ENCODE data around the gene LTF.
"Not testable (repeated sequence)": the region's sequence is repeated elsewhere in the genome, so short reads cannot be mapped to it uniquely, and the experiment has no call there.

Gene LTF

GRCh38 chr3:46464326-46465195 lies at the start of gene LTF:
LTF (minus strand) TSS chr3:46464905; CDS start chr3:46464867, 38 bp downstream.
- DNase-seq: no peak

DNA sequence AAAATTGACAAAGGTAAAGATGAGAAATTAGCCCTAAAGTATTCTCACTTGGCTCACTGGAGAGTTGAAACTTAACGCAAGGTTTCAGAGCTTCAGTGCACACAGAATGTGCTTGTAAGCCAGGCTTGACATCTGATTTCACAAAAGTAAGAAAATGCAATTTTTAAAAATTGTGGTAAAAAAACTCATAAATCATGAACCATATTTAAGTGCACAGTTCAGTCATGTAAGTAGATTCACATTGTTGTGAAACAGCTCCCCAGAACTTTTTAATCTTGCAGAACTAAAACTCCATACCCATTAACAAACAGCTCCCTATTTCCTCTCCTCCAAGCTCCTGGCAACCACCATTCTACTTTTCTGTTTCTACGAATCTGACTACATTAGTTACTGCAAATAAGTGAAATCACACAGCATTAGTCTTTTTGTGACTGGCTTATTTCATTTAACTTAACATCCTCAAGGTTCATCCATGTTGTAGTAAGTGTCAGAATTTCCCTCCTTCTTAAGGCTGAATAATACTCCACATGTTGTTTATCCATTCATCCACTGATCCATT lies 47.6 kb upstream of the LTF start:
- no peak for DNase-seq

- DNase-seq: no peak
These were observed 45.0 kb upstream of the LTF start for GRCh38 chr3:46509661-46510187.

DNA sequence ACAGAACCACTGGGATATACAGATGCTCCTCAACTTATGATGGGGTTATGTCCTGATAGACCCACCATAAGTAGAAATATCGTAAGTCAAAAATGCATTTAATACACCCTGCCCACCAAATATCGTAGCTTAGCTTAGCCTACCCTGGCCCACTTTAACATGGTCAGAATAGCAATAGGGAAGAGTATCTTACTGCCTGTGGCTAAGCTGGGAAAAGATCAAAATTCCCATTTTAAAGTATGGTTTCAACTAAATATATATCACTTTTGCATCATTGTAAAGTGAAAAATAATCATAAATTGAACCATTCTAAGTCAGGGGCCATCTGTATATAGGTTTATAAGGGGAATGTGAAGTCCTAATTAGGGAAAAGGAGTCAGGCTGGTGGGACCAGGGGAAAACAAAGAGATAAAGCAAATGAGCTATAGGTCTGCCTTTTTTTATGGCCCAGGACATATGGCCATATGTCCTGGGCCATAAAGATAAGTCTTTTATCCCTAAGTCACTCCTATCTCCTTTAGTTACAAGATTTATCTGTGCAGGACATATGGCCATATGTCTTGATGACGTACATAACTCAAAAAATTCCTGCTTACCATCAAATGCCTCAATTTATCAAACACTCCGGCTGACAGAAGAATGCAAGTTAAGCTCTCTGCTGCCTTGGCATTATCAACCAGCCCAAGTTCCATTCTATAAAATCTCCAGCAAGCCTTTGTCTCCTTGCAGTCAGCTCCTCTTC lies 44.3 kb upstream of the LTF start:
- DNase-seq: no peak

DNA sequence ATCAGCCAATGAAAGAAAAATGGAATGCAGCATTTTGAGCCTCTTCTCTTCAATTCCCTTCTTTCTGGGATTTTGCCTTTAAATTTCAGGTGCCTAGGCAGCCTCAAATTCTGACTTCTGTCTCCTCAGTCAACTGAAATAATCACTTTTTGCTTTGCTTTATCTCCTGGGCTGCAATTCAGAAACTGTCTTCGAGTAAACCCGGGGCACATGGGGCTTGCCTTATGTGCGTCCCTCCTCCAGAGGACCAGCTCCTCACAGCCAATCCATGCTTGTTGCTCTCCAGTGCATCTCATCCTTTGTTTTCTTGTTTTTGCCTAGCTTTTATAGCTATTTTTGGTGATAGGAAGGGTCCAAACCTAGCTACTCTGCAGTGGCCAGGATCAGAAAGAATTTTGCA lies 41.8 kb upstream of the LTF start:
- DNase-seq: no peak

GRCh38 chr3:46505953-46506352 lies 41.2 kb upstream of the LTF start:
- no peak for DNase-seq

DNA sequence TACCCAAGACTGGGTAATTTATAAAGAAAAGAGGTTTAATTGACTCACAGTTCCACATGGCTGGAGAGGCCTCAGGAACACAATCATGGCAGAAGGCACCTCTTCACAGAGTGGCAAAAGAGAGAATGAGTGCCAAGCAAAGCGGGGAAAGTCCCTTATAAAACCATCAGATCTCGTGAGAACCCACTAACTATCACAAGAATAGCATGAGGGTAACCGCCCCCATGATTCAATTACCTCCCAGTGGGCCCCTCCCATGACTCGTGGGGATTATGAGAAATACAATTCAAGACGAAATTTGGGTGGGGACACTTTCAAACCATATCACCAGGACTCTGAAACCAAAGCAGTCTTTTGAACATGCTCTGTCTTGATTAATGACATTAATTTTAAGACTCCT lies 40.1 kb upstream of the LTF start:
- DNase-seq: no peak

DNA sequence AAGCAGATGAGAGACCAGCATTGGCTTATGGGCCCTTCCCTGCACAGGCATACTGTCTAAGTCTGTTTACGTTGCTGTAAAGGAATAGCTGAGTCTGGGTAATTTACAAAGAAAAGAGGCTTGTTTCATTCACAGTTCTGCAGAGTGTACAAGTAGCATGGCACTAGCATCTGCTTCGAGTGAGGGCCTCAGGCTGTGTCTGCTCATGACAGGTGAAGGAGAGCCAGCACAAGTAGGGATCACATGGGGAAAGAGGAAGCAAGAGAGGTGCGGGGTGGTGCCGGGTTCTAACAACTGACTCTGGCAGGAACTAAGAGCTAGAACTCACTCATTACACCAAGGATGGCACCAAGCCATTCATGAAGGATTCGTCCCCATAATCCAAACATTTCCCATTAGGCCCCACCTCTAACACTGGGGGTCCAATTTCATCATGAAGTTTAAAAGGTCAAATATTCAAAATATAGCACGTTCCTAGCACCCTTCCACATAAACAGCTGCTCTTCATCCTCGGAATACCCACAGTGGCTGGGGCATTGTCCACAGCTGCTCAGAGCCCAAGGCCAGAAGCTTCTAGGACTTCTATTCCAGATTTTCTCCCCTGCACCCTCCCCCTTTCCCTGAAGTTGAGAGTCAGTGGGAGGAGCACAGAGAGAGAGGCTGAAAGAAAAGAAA lies 38.6 kb upstream of the LTF start:
- DNase-seq: no peak

DNA sequence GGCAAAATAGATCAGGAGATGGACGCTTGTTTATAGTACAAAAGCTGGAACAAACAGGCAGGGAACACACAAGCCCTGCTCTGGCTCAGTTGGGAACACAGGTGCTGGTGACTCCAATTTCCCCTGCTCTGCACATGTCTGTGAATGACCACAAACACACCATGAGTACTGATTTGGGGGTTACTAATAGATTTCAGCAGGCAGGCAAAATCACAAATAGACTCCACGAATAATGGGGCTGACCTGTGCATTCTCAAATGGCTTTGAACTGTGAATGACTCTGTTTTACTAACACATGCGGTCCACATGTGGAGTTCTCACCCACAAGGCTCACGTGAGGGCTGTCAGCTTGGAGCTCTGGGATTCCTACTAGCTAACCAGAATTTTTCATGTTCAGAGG lies 37.0 kb upstream of the LTF start:
- DNase-seq: no peak

DNA sequence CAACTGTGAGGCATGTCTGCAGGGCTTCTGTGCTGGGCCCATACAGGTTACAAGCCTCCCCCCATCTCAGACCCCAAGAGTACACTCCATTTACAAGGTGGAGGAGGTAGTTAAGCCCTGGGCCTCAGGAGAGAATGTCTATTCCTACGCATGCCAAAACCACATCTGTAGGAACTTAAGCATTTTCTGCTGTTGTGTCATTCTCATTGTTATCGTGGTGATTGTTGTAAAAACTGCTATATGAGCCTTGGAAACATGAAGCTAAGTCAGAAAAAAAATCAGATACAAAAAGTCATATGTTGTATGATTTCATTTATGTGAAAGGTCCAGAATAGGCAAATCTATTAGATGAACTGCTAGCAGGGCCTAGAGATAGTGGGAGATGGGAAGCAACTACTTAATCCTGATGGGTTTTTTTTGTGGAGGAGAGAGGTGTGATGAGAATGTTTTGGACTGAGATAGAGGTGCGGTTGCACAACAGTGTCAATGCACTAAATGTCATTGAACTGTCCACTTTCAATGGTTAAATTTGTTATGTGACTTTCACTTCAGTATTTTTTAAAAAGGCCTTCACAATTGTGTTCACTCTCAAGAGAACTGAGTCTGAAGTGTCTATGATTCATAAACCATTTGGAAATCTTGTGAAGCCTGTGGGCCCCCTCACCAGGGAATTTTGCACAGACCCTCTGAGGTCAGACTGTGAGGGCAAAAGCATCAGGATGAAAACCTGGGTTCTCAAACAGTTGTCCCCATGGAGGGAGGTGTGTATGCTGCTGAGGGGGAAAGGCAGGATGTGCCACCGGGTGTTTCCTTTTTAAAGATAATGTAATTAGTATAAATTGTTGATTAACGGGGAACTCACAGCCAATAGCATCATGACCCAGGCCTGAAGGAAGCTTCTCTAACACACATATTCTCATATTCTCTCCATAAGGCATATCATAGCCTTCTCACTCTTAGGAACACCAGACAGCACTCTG lies 36.2 kb upstream of the LTF start:
- no peak for DNase-seq

DNA sequence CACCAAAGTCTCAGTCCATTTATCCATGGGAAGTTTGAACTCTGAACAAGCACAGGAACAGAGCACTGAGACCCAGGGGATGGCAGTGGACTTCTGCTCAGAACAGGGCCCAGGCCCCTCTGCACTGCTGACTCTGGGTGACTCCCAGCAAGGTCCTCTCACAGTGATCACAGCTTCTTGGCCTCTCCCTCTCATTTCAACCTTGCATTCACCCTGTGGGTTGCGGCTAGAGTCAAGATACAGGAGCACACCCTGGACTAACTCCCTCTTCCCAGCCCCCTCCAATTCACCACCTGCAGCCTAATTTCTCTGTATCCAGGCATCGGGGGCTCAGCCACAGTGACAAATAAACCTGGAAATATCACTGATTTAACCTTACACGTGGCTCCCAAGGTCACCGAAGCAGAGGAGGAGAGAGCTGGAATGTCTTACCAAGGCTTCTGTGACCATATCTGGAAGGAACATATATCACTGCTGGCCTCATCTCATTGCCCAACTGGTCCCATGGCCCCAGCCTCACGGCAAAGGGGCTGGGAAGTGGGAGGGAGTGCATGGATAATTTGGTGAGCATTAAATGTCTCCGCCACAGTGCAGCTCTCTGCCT lies 34.3 kb upstream of the LTF start:
- DNase-seq: no peak

DNA sequence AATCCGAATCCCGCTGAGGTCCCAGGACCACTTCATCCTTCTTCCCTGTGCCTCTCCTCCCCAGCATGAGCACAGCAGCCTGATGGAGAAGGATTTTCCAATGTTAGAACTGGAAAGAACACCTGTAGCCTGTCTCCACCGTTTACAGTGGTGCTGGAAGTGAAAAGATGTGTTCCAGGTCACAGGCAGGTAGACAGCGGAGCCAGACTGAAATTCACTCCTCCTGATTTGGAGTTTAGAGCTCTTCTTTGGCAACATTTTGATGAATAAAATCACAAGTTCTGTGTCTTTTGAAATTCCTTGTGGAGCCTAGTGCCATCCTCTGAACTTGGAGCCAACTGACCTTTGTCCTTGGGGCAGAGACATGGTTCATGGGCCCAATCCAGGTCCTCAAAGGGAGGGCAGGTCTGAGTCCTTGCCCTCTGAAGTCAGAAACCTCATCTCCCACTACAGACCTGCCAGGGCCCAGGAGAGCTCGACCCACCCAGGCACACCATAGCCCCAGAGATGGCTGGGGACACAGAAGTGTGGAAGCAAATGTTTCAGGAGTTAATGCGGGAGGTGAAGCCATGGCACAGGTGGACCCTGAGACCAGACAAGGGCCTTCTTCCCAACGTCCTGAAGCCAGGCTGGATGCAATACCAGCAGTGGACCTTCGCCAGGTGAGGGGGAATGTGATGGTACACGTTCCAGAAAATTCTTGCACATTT lies 33.0 kb upstream of the LTF start, which contains the start of gene RTP3:
RTP3 (plus strand) TSS at position 421 of the 710 bp plus-strand sequence; CDS start at position 508, 87 bp downstream.
- DNase-seq: no peak

- DNase-seq: peak; percentile 15
These were observed 32.2 kb upstream of the LTF start for GRCh38 chr3:46496746-46497555.

DNA sequence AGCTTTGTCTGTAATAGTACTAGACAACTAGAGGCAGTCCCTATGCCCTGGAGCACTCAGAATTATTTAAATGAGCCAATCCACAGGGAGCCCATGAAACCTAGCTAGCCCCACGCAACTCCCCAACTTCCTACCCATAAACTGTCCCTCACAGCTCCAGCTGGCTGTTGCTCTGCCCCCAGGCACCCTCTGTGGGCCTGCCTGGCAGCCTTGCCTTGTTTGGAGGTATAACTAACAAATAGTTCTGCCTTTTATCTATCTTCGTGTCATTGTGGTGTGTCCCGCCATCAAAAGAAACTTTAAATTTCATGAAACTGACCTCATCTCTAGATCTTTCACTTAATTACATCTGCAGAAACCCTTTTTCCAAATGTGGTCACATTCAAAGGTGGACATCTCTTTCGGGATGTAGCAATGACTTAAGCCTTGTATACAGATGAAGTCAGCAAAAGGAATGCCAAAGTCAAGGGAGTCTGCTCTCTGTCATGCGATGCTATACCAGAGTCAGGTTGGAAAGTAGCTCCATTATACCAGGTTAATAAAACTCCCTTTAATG lies 31.3 kb upstream of the LTF start:
- DNase-seq: no peak

- DNase-seq: not testable (repeated sequence)
These were observed 29.8 kb upstream of the LTF start for GRCh38 chr3:46494491-46494890.

- DNase-seq: no peak
These were observed 28.3 kb upstream of the LTF start for GRCh38 chr3:46492890-46493547.

DNA sequence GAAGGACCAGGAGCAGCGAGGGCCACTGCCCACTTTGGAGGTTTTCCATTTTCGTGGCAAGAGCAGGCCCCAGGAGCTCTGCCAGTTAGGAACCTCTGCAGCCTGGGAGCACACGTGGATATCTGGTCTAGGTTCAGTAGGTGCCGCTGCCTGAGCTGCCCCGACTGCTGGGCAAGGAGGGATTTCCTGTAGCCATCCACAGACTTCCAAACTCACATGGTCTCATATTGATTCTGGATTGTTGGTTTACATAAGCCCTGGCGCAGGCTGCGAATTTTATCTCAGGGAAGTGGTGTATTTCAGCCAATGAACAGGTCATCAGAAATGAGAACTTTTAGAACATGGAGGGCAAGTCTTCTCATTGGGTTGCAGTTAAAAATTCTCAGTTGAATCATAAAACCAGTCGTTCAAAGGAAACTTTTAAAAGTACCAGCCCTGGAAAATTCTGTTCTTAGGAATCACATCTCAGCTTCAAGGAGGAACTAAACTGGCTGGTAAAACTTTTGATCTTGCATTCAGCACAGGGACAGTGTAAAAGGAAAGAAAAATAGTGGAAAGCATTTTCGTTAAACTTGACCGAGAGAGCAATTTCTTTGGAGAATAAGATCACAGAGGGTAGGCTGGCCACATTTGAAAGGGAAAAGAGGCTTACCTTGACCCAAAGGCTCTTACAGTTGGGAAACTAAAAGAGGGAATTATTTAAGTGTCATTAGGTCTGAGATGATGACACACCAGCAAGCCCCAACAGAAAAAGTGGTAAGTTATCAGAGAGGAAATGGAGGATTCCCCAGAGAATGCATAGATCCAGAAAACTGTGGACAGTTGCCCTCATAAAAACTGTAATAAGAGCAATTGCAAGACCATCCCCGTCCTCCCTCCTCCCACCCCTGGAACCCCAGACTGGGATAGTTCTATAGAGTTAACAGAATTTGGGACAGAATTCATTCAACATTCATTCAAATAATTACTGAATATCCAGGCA lies 26.7 kb upstream of the LTF start:
- DNase-seq: no peak
